Keratinocyte (primary cell): ENCODE results near the gene BNIP1. TPM values are rescaled to one million over a fixed set of nuclear protein-coding genes. Genes with fewer than 3 reads are reported as not detected.

Experiments
- DNase-seq: peaks from one replicate; pipeline ENCODE4 v3.0.0-alpha.2; 2011; ENCODE audit warnings: low read depth, missing footprints, low spot score
- FAIRE-seq: peaks from 2 replicates; lab custom pipeline; 2011; peaks lifted over from hg19 to GRCh38; lab: Jason Lieb, UNC
- H2AFZ ChIP-seq: 2 replicates; pipeline ENCODE4 v1.6.0; 2012; ENCODE audit warnings: low read length, control low read depth, inconsistent platforms; ENCODE audit not compliant: control insufficient read depth
- H3K27ac ChIP-seq: 2 replicates; pipeline ENCODE4 v1.5.1; 2011; ENCODE audit warnings: low read length; ENCODE audit not compliant: control insufficient read depth, insufficient read depth
- H3K27me3 ChIP-seq: 3 replicates; pipeline ENCODE4 v1.6.0; 2011; ENCODE audit warnings: low read length; ENCODE audit not compliant: control insufficient read depth, insufficient read depth; ENCODE audit errors: extremely low read depth
- H3K36me3 ChIP-seq, 2 experiments: 2 replicates in 1 of 2; 3 replicates in 1 of 2; pipeline ENCODE4 v1.5.1; 2011; ENCODE audit warnings: low read length in 2 of 2, mild to moderate bottlenecking in 1 of 2; ENCODE audit not compliant: control insufficient read depth in 2 of 2, insufficient read depth in 2 of 2; ENCODE audit errors: extremely low read depth in 1 of 2
- H3K4me1 ChIP-seq: 3 replicates; pipeline ENCODE4 v1.5.1; 2011; ENCODE audit warnings: low read length; ENCODE audit not compliant: control insufficient read depth, insufficient read depth; ENCODE audit errors: extremely low read depth
- H3K4me2 ChIP-seq: 3 replicates; pipeline ENCODE4 v1.6.0; 2011; ENCODE audit warnings: low read depth, low read length; ENCODE audit not compliant: control insufficient read depth, insufficient read depth; ENCODE audit errors: extremely low read depth
- H3K4me3 ChIP-seq, 3 experiments: fragments of 200-600 bp in 1 of 3; sonication (generic) in 1 of 3; 2 replicates in 2 of 3; 3 replicates in 1 of 3; pipeline ENCODE4 v1.5.1; 2011 to 2016; ENCODE audit warnings: low read length in 3 of 3, mild to moderate bottlenecking in 3 of 3, control low read depth in 2 of 3, inconsistent platforms in 1 of 3, low read depth in 1 of 3, mixed read lengths in 1 of 3, mixed run types in 1 of 3, moderate library complexity in 1 of 3; ENCODE audit not compliant: control insufficient read depth in 2 of 3, insufficient read depth in 2 of 3; ENCODE audit errors: extremely low read depth in 1 of 3
- H3K79me2 ChIP-seq: 2 replicates; pipeline ENCODE4 v1.6.0; 2012; ENCODE audit warnings: low read length; ENCODE audit not compliant: control insufficient read depth, insufficient read depth
- H3K9ac ChIP-seq: 3 replicates; pipeline ENCODE4 v1.6.0; 2011; ENCODE audit warnings: low read length; ENCODE audit not compliant: control insufficient read depth, insufficient read depth; ENCODE audit errors: extremely low read depth
- H3K9me1 ChIP-seq: 3 replicates; pipeline ENCODE4 v1.6.0; 2011; ENCODE audit warnings: low read length; ENCODE audit not compliant: control insufficient read depth, insufficient read depth; ENCODE audit errors: extremely low read depth
- H3K9me3 ChIP-seq: 2 replicates; pipeline ENCODE4 v1.5.1; 2012; ENCODE audit warnings: low read depth, low read length; ENCODE audit not compliant: control insufficient read depth
- H4K20me1 ChIP-seq: 3 replicates; pipeline ENCODE4 v1.6.0; 2011; ENCODE audit warnings: low read length; ENCODE audit not compliant: control insufficient read depth, insufficient read depth; ENCODE audit errors: extremely low read depth
- EZH2 ChIP-seq: IDR thresholded peaks from one replicate; pipeline ENCODE4 v1.6.1; 2012; ENCODE audit warnings: inconsistent platforms, mild to moderate bottlenecking, low read length, moderate library complexity
- dilution Hi-C: fragments of 300-500 bp; cut with MboI; formaldehyde crosslinking; loops from one replicate; pipeline ENCODE4 v1.7.0; 2020; ENCODE audit warnings: low sequenced_read_pairs; ENCODE audit not compliant: extremely low pct_ligation_motif_present
- polyA plus RNA-seq, 5 experiments: library from polyadenylated mRNA; depleted of rRNA in 3 of 5; stranded (reverse) in 3 of 5; stranded (forward) in 1 of 5; unstranded in 1 of 5; fragments of >200 nt; gene quantifications; 1 replicate in 1 of 5; 2 replicates in 3 of 5; 3 replicates in 1 of 5; pipeline versions ENCODE4 v1.2.1 to v1.2.3, GENCODE V29; 2011 to 2012; ENCODE audit warnings: missing spikeins in 2 of 5, low read depth in 1 of 5, low replicate concordance in 1 of 5
- TF ChIP-seq, protein P1 (sequence below), 3 experiments: IDR thresholded peaks in 1 of 3; conservative IDR thresholded peaks in 1 of 3; optimal IDR thresholded peaks in 1 of 3; 2 replicates in 2 of 3; 3 replicates in 1 of 3; pipeline versions ENCODE3 to v1.5.1; 2011; ENCODE audit warnings: low read length in 3 of 3, mild to moderate bottlenecking in 3 of 3, moderate library complexity in 2 of 3, control low read depth in 1 of 3, inconsistent platforms in 1 of 3; ENCODE audit not compliant: insufficient read depth in 2 of 3; ENCODE audit errors: extremely low read depth in 1 of 3

BNIP1 gene
- polyA plus RNA-seq, 1 donor (not counting 4 experiments of a cell fraction or from before 2014, with no cell fraction given): 18.2 TPM

DNA sequence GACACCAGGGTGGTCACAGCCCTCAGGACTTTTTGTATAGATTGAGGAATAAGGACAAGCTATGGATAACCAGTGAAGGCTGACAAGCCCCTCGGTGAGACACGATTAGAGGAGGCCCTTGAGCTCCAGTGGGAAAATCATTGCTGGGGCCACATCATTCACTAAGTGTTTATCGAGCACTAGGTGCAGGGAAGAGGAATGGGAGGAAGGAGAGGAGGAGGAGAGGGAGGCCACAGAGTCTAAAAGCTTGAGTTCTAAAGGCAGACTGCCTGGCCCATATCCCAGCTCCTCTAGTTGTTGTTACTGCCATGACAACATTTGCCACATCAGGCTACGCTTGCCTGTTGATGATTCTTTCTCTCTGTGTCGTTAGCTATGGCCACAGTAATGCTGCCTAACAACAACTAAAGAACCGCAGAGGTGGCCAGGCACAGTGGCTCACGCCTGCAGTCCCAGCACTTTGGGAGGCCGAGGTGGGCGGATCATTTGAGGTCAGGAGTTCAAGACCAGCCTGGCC is 53.1 kb downstream of the BNIP1 start:
- Histone ChIP-seq H3K4me2 (no peak overlapping the region), H3K79me2 (no peaks in the 10 kb centered on the region), H4K20me1 (no peaks in the 10 kb centered on the region), H3K9me3 (peaks cover 3% of the 10 kb centered on the region), H3K36me3 (no peaks in the 10 kb centered on the region), H3K4me3 (no peak overlapping the region), H3K9me1 (no peaks in the 10 kb centered on the region), H3K27ac (no peak overlapping the region), H3K9ac (no peak overlapping the region), H2AFZ (no peak overlapping the region), H3K4me1 (peaks cover 4% of the 10 kb centered on the region), H3K27me3 (peaks cover 3% of the 10 kb centered on the region)
- dilution Hi-C loops: no loop called here
- no peak for FAIRE-seq
- no peak for DNase-seq
- TF ChIP-seq EZH2: no peak
- TF ChIP-seq, protein P1, sequence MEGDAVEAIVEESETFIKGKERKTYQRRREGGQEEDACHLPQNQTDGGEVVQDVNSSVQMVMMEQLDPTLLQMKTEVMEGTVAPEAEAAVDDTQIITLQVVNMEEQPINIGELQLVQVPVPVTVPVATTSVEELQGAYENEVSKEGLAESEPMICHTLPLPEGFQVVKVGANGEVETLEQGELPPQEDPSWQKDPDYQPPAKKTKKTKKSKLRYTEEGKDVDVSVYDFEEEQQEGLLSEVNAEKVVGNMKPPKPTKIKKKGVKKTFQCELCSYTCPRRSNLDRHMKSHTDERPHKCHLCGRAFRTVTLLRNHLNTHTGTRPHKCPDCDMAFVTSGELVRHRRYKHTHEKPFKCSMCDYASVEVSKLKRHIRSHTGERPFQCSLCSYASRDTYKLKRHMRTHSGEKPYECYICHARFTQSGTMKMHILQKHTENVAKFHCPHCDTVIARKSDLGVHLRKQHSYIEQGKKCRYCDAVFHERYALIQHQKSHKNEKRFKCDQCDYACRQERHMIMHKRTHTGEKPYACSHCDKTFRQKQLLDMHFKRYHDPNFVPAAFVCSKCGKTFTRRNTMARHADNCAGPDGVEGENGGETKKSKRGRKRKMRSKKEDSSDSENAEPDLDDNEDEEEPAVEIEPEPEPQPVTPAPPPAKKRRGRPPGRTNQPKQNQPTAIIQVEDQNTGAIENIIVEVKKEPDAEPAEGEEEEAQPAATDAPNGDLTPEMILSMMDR (optimal IDR thresholded peaks at IDR 0.05 in 1 of 3, IDR thresholded peaks at IDR 0.05 in 1 of 3, conservative IDR thresholded peaks at IDR 0.05 in 1 of 3; ENCODE audit: extremely low read depth in 1 of 3, insufficient read depth in 2 of 3, low read length in 3 of 3): no peak

DNA sequence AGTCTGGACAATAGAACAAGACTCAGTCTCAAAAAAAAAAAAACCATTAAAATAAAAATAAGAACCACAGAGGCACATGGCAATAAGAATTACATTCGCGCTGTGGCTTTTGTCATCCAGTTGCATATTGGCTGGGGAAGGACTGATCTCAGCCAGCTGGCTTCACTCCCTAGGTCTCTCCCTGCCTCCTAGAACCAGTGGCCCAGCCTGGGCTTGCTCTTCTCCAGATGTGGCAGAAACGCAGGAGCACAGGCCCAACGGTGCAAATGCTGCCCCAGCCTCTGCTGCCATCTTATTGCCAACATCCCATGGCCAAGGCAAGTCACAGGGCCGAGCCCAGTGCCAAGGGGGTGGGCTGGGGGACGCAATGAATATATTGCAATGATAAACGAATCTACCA is 53.7 kb downstream of the BNIP1 start:
- H2AFZ ChIP-seq: no peak overlapping the region
- DNase-seq (no peak), FAIRE-seq (no peak)
- H3K4me2 ChIP-seq: no peak overlapping the region
- H3K79me2 ChIP-seq: no peaks in the 10 kb centered on the region
- dilution Hi-C loops: no loop called here
- H3K9me1 ChIP-seq: no peaks in the 10 kb centered on the region
- TF ChIP-seq, protein P1 (optimal IDR thresholded peaks at IDR 0.05 in 1 of 3, IDR thresholded peaks at IDR 0.05 in 1 of 3, conservative IDR thresholded peaks at IDR 0.05 in 1 of 3; ENCODE audit: extremely low read depth in 1 of 3, insufficient read depth in 2 of 3, low read length in 3 of 3): no peak
- TF ChIP-seq EZH2: no peak
- peaks cover 8% of the 10 kb centered on the region for H3K4me1 ChIP-seq
- H3K36me3 ChIP-seq: no peaks in the 10 kb centered on the region
- H3K27me3 ChIP-seq: peaks cover 3% of the 10 kb centered on the region
- peaks cover 3% of the 10 kb centered on the region for H3K9me3 ChIP-seq
- no peaks in the 10 kb centered on the region for H4K20me1 ChIP-seq
- H3K4me3 ChIP-seq: no peak overlapping the region
- H3K9ac ChIP-seq: no peak overlapping the region
- no peak overlapping the region for H3K27ac ChIP-seq
